ENCODE data around the gene ST6GALNAC3.

ST6GALNAC3 gene

GRCh38 chr1:76541618-76542017 lies 467.1 kb downstream of the ST6GALNAC3 start:
- no peak for DNase-seq

DNA sequence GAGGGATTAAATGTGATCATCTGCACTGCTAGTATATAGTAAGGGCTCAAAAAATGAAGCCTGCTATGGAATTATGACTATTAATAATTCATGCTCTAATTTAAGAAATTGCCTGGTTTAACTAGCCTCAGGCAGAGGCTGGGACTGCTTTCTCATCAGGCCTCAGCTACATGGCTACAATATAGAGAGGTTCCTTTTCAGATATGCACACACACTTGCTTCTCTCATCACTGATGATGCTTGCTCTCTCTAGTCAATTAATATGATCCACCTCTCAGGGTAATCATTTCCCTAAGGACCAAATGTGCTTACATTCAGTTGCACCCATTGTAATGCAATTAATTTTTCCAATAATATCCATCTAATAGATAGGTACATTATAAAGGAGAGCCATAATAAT lies 467.8 kb downstream of the ST6GALNAC3 start:
- no peak for DNase-seq

- DNase-seq = no peak
These were observed 468.9 kb downstream of the ST6GALNAC3 start for GRCh38 chr1:76543495-76543894.

GRCh38 chr1:76546354-76546933 lies 471.9 kb downstream of the ST6GALNAC3 start:
- DNase-seq = no peak

DNA sequence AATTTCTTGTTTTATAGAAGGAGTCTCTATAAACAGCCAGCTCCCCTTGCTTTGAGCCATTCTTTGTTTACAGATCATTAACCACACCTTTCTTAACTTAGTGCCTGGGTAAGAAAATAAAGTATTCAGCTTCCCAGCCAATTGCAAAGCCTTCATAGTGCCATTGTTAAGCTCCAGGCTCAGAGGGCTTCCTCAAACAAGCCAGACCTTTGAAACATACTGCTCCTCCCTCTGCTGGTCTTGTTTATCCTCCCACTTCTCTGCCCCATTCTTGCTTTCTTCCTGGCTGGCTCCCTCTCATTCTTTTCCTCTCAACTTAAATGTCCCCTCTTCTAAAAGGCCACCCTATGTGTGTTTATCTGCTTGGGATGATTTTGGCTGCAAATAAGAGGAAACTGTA lies 473.4 kb downstream of the ST6GALNAC3 start:
- DNase-seq = no peak

- DNase-seq = no peak
These were observed 474.1 kb downstream of the ST6GALNAC3 start for GRCh38 chr1:76548513-76549100.

DNA sequence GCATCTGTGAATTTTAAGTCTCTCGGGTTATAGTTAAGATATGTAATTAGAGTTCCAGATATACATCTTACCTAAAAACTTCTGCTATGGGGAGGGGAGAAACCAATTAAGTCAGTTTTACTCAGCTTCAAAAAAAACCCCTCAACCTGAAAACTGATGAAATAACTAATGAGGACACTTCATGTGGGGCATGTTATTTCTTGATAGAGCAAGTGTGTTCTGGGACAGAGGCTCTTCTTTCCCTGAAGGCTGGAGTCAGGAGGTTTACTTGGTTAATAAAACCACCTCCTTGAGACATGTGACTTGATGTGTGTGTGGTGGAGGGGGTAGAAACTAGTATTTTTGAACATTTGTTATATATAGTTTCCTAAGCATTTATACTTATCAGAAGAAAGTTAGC lies 479.7 kb downstream of the ST6GALNAC3 start:
- DNase-seq = no peak

GRCh38 chr1:76562292-76562691 lies 487.7 kb downstream of the ST6GALNAC3 start:
- no peak for DNase-seq

DNA sequence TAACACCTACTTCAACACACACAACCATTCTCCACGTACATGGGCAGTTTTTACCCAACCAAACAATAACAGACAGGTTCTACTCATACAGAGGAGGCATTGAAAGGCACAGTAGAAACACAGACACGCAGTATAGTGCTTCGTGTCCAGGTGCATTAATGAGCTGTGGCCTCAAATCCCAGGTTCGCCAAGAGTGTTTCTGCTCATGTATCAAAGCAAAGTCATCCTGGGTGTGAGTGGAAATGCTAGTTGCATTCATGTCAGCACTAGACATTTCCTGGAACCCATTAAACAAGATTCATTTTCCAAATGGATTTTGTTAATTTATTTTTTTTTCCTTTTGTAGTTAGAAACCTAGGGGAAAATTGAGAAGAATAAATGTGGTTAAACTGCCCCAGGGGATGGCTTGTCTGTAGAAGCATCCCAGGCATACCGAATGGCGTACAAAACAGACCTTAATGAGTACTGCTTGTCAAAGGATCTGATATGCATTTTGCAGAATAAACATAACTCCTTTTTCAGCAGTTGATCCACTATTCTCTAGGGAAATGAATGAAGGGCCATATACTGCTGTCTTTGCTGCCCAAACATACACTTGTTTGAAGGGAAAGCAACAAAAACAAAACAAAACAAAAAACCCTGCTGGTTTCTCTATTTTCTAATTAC lies 494.2 kb downstream of the ST6GALNAC3 start:
- no peak for DNase-seq

DNA sequence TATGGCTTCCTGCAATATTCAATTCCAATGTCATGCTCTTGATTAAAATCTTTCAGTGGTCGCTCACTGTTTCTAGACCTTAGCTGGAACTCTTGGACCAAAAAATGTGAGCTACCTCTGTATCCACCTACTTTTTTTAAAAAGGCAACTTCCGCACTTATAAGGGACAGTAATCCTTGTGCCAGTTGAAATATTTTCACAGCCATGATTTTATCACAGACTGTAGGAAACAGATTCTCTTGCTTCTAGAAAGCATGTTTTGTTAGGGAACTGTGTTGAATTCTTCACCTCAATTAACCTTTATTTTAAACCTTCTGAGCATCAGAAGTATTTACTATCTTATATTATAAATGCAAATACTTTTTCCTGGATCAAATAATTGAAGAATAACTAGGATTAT lies 496.7 kb downstream of the ST6GALNAC3 start:
- DNase-seq = no peak

GRCh38 chr1:76572229-76572628 lies 497.7 kb downstream of the ST6GALNAC3 start:
- DNase-seq = no peak

- DNase-seq = no peak
These were observed 502.5 kb downstream of the ST6GALNAC3 start for GRCh38 chr1:76576876-76577524.

GRCh38 chr1:76577525-76578185 lies 503.1 kb downstream of the ST6GALNAC3 start:
- DNase-seq = no peak

DNA sequence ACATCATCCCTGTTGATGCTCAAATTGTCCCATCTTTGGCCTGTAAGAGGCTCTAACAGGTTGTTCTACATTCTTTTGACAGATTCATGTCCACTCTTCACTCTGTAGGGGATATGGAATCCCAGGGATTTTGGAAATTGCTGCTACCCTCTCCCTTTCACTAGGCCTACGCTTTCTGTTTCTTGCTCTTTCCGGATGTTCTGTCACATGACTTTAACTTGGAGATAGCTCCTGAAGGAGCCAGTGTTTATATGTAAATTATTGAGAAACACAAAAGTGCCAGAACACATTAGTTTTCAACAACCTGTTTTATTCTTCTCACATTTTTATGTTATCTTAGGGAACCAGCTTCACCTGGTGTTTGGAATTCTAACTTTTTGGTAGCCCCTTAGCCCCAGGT lies 505.7 kb downstream of the ST6GALNAC3 start:
- no peak for DNase-seq

GRCh38 chr1:76581712-76582111 lies 507.2 kb downstream of the ST6GALNAC3 start:
- no peak for DNase-seq

- DNase-seq = no peak
These were observed 508.8 kb downstream of the ST6GALNAC3 start for GRCh38 chr1:76583235-76583868.

GRCh38 chr1:76583875-76584477 lies 509.4 kb downstream of the ST6GALNAC3 start:
- DNase-seq = no peak

GRCh38 chr1:76585980-76586674 lies 511.6 kb downstream of the ST6GALNAC3 start:
- DNase-seq = no peak

DNA sequence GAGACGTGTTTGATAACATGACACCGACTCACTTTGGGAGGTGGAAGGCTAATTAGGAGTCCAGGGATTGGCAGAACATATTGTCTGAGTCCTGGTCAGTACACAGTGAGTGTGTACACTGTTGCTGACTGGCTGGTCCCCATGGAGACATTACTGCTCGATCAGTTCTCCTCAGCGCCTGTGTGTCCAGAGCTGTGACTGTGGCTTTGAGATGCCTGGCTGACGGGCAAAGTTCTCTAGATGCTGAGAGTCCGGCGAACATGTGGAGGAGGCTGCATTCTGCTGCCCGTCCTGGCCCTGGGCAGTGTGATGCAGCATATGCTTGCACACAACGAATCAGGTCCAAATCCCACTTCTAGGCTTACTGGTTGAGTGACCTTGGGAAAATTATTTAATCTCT lies 512.7 kb downstream of the ST6GALNAC3 start:
- no peak for DNase-seq

DNA sequence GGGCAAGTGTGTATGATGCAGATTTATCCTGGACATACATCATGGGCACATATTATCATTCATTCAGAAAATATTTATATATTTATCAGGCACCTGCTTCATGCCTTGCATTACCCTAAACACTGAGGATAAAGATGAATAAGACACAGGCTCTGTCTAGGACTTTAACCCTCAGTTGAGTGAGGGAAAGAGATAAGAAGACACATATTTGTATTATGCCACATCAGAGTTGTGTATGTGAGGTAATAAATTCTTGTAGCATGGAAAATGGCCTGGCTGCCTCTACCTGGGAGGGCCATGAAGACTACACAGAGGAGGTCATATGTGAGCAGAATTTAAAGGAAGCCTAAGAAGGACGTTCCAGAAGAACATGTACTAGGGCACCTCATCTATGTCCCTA lies 516.9 kb downstream of the ST6GALNAC3 start:
- no peak for DNase-seq

GRCh38 chr1:76591963-76592362 lies 517.4 kb downstream of the ST6GALNAC3 start:
- no peak for DNase-seq

DNA sequence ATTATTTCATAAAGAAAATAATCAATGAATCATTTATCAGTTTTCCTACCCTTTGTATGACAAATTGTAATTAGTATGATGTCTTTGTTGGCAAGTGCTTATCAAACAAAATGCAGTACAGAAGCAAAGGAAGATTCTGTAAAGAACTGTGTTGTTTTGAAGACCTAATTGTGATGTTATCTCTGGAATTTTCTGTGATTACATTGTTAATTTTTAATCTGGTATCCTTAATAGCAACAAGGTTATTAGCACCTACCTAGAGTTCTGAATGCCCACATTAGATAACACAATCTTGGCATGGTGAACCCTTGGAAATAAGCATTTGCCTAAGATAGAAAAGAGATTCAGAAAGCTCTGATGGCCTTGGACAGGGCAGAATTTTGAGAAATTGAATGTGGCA lies 518.6 kb downstream of the ST6GALNAC3 start:
- DNase-seq = no peak

All from effector CD4-positive, alpha-beta T cell (primary cell).